HL-60 (cell line): ENCODE data around the gene RNASEL.

Source experiments
- POLR2AphosphoS5 ChIP-seq: IDR thresholded peaks from 2 replicates; pipeline ENCODE4 v1.6.1; 2012; ENCODE audit warnings: low read depth
- SPI1 ChIP-seq: IDR thresholded peaks from 2 replicates; pipeline ENCODE4 v1.6.1; 2012; ENCODE audit warnings: low read depth, mild to moderate bottlenecking, borderline replicate concordance
- TF ChIP-seq, protein P1 (sequence below): IDR thresholded peaks from one replicate; pipeline ENCODE4 v1.5.1; 2011; ENCODE audit warnings: low read length, control low read depth, inconsistent platforms; ENCODE audit not compliant: insufficient read depth

DNA sequence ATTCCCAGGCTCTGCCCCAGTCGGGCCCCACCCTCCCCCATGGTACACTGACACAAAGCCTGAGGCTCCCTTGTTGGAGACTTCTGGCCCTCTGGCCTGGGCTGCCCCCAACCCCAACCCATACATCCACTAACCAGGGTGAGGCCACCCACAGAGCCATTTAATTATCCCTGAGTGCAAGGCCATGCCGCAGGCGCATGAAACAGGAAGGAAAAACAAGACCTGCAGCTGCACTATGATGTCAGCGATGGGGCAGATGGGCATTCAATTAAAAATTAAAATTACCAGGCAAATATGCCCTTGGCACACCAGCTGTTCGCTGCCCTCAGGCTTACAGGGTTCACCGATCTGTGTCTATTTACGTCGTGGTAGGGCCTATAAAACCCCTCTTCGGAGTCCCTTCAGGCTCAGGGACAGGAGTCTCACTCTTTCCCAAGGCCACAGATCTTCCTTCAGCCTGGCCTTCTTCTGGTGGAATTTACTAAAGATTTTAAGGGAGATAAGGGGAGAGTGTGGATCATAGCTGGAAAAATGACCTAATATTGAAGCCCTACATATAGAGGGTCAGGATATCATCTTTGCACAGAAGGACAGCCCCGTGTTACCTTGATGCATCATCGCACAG, 44.7 kb upstream of the RNASEL start:
- TF ChIP-seq, protein P1, sequence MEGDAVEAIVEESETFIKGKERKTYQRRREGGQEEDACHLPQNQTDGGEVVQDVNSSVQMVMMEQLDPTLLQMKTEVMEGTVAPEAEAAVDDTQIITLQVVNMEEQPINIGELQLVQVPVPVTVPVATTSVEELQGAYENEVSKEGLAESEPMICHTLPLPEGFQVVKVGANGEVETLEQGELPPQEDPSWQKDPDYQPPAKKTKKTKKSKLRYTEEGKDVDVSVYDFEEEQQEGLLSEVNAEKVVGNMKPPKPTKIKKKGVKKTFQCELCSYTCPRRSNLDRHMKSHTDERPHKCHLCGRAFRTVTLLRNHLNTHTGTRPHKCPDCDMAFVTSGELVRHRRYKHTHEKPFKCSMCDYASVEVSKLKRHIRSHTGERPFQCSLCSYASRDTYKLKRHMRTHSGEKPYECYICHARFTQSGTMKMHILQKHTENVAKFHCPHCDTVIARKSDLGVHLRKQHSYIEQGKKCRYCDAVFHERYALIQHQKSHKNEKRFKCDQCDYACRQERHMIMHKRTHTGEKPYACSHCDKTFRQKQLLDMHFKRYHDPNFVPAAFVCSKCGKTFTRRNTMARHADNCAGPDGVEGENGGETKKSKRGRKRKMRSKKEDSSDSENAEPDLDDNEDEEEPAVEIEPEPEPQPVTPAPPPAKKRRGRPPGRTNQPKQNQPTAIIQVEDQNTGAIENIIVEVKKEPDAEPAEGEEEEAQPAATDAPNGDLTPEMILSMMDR: no peak
- TF ChIP-seq POLR2AphosphoS5 (no peak), SPI1 (no peak)
